HEK293 (cell line): ENCODE results near the gene SOX12.

Experiments
- CTCF ChIA-PET: fragments of 350-600 bp; formaldehyde crosslinking; extraction: SDS; loops from one replicate; lab custom pipeline; 2021; ENCODE audit warnings: antibody characterized with exemption; lab: Yijun Ruan, JAX
- POLR2A ChIA-PET: fragments of 300-600 bp; formaldehyde crosslinking; extraction: SDS; loops from one replicate; lab custom pipeline; 2020; ENCODE audit warnings: antibody characterized with exemption, inconsistent platforms; lab: Yijun Ruan, JAX
- H3K27ac ChIP-seq: fragments of 200-500 bp; sonication (Bioruptor generic); 2 replicates; pipeline ENCODE4 v1.5.1; 2014; ENCODE audit warnings: low read depth, low read length, control low read depth, inconsistent platforms; ENCODE audit errors: extremely low read depth
- H3K36me3 ChIP-seq, 2 experiments: fragments of 200-500 bp in 1 of 2; sonication (Bioruptor generic) in 1 of 2; 1 replicate in 1 of 2; 2 replicates in 1 of 2; pipeline ENCODE4 v1.5.1; 2014 to 2017; ENCODE audit warnings: inconsistent platforms in 2 of 2, low read length in 2 of 2; ENCODE audit not compliant: control insufficient read depth in 2 of 2, insufficient read depth in 1 of 2
- H3K4me1 ChIP-seq: fragments of 200-500 bp; sonication (Bioruptor generic); 2 replicates; pipeline ENCODE4 v1.5.1; 2014; ENCODE audit warnings: mild to moderate bottlenecking, low read length, inconsistent platforms; ENCODE audit not compliant: control insufficient read depth, insufficient read depth
- H3K4me3 ChIP-seq: 2 replicates; pipeline ENCODE4 v1.5.1; 2011; ENCODE audit warnings: low read depth, mild to moderate bottlenecking, control low read depth, low read length, moderate library complexity
- H3K9me3 ChIP-seq: fragments of 200-500 bp; sonication (Bioruptor generic); 2 replicates; pipeline ENCODE4 v1.5.1; 2014; ENCODE audit warnings: low read depth, low read length, inconsistent platforms; ENCODE audit not compliant: control insufficient read depth, insufficient read depth
- BCL11A ChIP-seq: fragments of 450-650 bp; formaldehyde crosslinking; IDR thresholded peaks from 2 replicates; pipeline ENCODE4 v1.5.1; 2016; ENCODE audit warnings: low read depth, missing biosample characterization, missing genetic modification characterization
- GFI1B ChIP-seq: fragments of 450-650 bp; formaldehyde crosslinking; IDR thresholded peaks from 2 replicates; pipeline ENCODE4 v1.5.1; 2016; ENCODE audit warnings: missing biosample characterization, missing genetic modification characterization
- HOXA7 ChIP-seq: sonication (generic); formaldehyde crosslinking; IDR thresholded peaks from 2 replicates; pipeline ENCODE4 v1.8.1; 2022; ENCODE audit warnings: missing genetic modification reagents, borderline replicate concordance
- KLF9 ChIP-seq: fragments of 450-650 bp; formaldehyde crosslinking; IDR thresholded peaks from 2 replicates; pipeline ENCODE4 v1.5.1; 2016; ENCODE audit warnings: missing biosample characterization, missing genetic modification characterization, low read depth
- OSR2 ChIP-seq: fragments of 450-650 bp; formaldehyde crosslinking; IDR thresholded peaks from 2 replicates; pipeline ENCODE4 v1.5.1; 2016; ENCODE audit warnings: missing biosample characterization, missing genetic modification characterization
- TCF7L2 ChIP-seq: IDR thresholded peaks from 2 replicates; pipeline ENCODE4 v1.6.1; 2011; ENCODE audit warnings: low read depth, mild to moderate bottlenecking, inconsistent platforms, low read length, moderate library complexity, borderline replicate concordance
- ZEB2 ChIP-seq: fragments of 450-650 bp; formaldehyde crosslinking; IDR thresholded peaks from 2 replicates; pipeline ENCODE4 v1.5.1; 2016; ENCODE audit warnings: missing biosample characterization, missing genetic modification characterization
- ZFP37 ChIP-seq: fragments of 450-650 bp; formaldehyde crosslinking; IDR thresholded peaks from 2 replicates; pipeline ENCODE4 v1.5.1; 2016; ENCODE audit warnings: missing biosample characterization, missing genetic modification characterization
- ZIC2 ChIP-seq: fragments of 450-650 bp; formaldehyde crosslinking; IDR thresholded peaks from 2 replicates; pipeline ENCODE4 v1.5.1; 2016; ENCODE audit warnings: missing biosample characterization, missing genetic modification characterization
- ZNF138 ChIP-seq: fragments of 450-650 bp; formaldehyde crosslinking; IDR thresholded peaks from 2 replicates; pipeline ENCODE4 v1.5.1; 2016; ENCODE audit warnings: missing biosample characterization, missing genetic modification characterization, borderline replicate concordance
- ZNF184 ChIP-seq: fragments of 450-650 bp; IDR thresholded peaks from 2 replicates; pipeline ENCODE4 v1.5.1; 2018; ENCODE audit warnings: missing biosample characterization, mild to moderate bottlenecking, missing genetic modification characterization
- ZNF2 ChIP-seq: fragments of 450-650 bp; formaldehyde crosslinking; IDR thresholded peaks from 2 replicates; pipeline ENCODE4 v1.5.1; 2016; ENCODE audit warnings: missing biosample characterization, missing genetic modification characterization
- ZNF341 ChIP-seq: fragments of 450-650 bp; formaldehyde crosslinking; IDR thresholded peaks from 2 replicates; pipeline ENCODE4; 2016; ENCODE audit warnings: low read depth, missing biosample characterization, missing genetic modification characterization
- ZNF366 ChIP-seq: fragments of 450-650 bp; formaldehyde crosslinking; conservative IDR thresholded peaks from 2 replicates; pipeline ENCODE4 v1.5.1; 2016; ENCODE audit warnings: missing biosample characterization, missing genetic modification characterization
- ZNF416 ChIP-seq: fragments of 450-650 bp; formaldehyde crosslinking; IDR thresholded peaks from 2 replicates; pipeline ENCODE4 v1.5.1; 2016; ENCODE audit warnings: missing biosample characterization, missing genetic modification characterization
- ZNF433 ChIP-seq: fragments of 450-650 bp; formaldehyde crosslinking; IDR thresholded peaks from 2 replicates; pipeline ENCODE4 v1.5.1; 2016; ENCODE audit warnings: missing biosample characterization, missing genetic modification characterization, low read depth
- ZNF571 ChIP-seq: fragments of 450-650 bp; formaldehyde crosslinking; IDR thresholded peaks from 2 replicates; pipeline ENCODE4 v1.5.0; 2017; ENCODE audit warnings: missing biosample characterization, missing genetic modification characterization
- ZNF621 ChIP-seq: fragments of 450-650 bp; formaldehyde crosslinking; IDR thresholded peaks from 2 replicates; pipeline ENCODE4 v1.5.1; 2017; ENCODE audit warnings: missing biosample characterization, missing genetic modification characterization
- ZNF624 ChIP-seq: fragments of 450-650 bp; formaldehyde crosslinking; IDR thresholded peaks from 2 replicates; pipeline ENCODE4 v1.5.1; 2017; ENCODE audit warnings: missing biosample characterization, missing genetic modification characterization
- ZNF629 ChIP-seq: fragments of 450-650 bp; formaldehyde crosslinking; IDR thresholded peaks from 2 replicates; pipeline ENCODE4 v1.5.1; 2017; ENCODE audit warnings: missing biosample characterization, missing genetic modification characterization
- ZNF692 ChIP-seq: fragments of 450-650 bp; formaldehyde crosslinking; IDR thresholded peaks from 2 replicates; pipeline ENCODE4 v1.5.1; 2016; ENCODE audit warnings: missing biosample characterization, missing genetic modification characterization
- ZNF791 ChIP-seq: fragments of 450-650 bp; formaldehyde crosslinking; IDR thresholded peaks from 2 replicates; pipeline ENCODE4 v1.5.1; 2016; ENCODE audit warnings: missing biosample characterization, missing genetic modification characterization
- ZNF830 ChIP-seq: fragments of 450-650 bp; IDR thresholded peaks from 2 replicates; pipeline ENCODE4 v1.5.0; 2018; ENCODE audit warnings: missing biosample characterization, missing genetic modification characterization, low read depth, mild to moderate bottlenecking, moderate library complexity
- ZSCAN30 ChIP-seq: fragments of 450-650 bp; IDR thresholded peaks from 2 replicates; pipeline ENCODE4 v1.5.1; 2018; ENCODE audit warnings: missing biosample characterization, mild to moderate bottlenecking, missing genetic modification characterization, moderate library complexity
- TF ChIP-seq, protein P1 (sequence below): fragments of 450-650 bp; formaldehyde crosslinking; IDR thresholded peaks from 2 replicates; pipeline ENCODE4 v1.5.1; 2017; ENCODE audit warnings: missing biosample characterization, missing genetic modification characterization

The SOX12 gene

DNA sequence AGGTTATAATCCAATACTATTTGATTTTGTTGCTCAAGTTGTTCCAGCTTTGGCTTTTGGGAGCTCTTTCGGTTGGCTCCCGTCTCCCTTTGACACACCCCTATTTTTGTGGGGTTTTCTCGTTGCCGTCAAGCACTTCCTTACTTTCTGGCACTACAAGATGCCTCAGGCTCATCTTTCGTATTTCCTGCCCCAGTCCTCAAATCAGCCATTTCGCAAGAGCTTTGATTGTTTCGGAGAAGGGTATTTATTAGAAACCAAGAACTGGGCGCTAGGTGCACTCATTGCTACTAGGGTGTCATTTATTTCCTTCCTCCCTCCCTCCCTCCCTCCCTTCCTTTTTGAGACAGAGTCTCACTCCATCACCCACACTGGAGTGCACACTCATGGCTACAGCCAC lies 13.3 kb upstream of the SOX12 start (continued):
- TF ChIP-seq ZIC2 (tag by site-specific recombination) = no peak

- POLR2A ChIA-PET = no interaction called here
- no peak for TF ChIP-seq ZSCAN30
- no peak for TF ChIP-seq GFI1B (tag by site-specific recombination)
- TF ChIP-seq ZNF138 (tag by site-specific recombination) = no peak
- no peak for TF ChIP-seq ZNF341
- TF ChIP-seq ZNF571 (tag by site-specific recombination) = no peak
- TF ChIP-seq ZNF692 (tag by site-specific recombination) = no peak
- no peak for TF ChIP-seq HOXA7 (CRISPR knock-in tag)
- TF ChIP-seq TCF7L2 = no peak
- no peak for TF ChIP-seq ZNF791 (tag by site-specific recombination)
- no peak for TF ChIP-seq ZNF621 (tag by site-specific recombination)
- no peak for TF ChIP-seq ZNF184 (tag by site-specific recombination)
- TF ChIP-seq ZFP37 = no peak
- Histone ChIP-seq H3K36me3 (no peaks in the 10 kb centered on the region), H3K27ac (no peak overlapping the region), H3K4me3 (no peak overlapping the region), H3K4me1 (peaks cover 6% of the 10 kb centered on the region), H3K9me3 (no peaks in the 10 kb centered on the region)
- CTCF ChIA-PET = interaction anchor here (1.7 kb wide), 1 partner anchor 18 kb away, joined by 8 read pairs; no protein-coding TSS in a partner anchor
Measured at GRCh38 chr20:312866-313265, 12.5 kb upstream of the SOX12 start.

- H3K36me3 ChIP-seq = no peaks in the 10 kb centered on the region
- no peaks in the 10 kb centered on the region for H3K9me3 ChIP-seq
- H3K4me3 ChIP-seq = no peak overlapping the region
- CTCF ChIA-PET = no interaction called here
- peaks cover 6% of the 10 kb centered on the region for H3K4me1 ChIP-seq
- TF ChIP-seq BCL11A = no peak
- TF ChIP-seq KLF9 (tag by site-specific recombination) = no peak
- no peak for TF ChIP-seq ZNF830 (tag by site-specific recombination)
- TF ChIP-seq ZNF433 (tag by site-specific recombination) = no peak
- no peak for TF ChIP-seq ZNF138 (tag by site-specific recombination)
- no peak overlapping the region for H3K27ac ChIP-seq
- POLR2A ChIA-PET = no interaction called here
Measured at GRCh38 chr20:313402-313801, 11.9 kb upstream of the SOX12 start.

GRCh38 chr20:313948-314347 lies 11.4 kb upstream of the SOX12 start:
- Histone ChIP-seq H3K36me3 (no peaks in the 10 kb centered on the region), H3K4me3 (no peak overlapping the region), H3K27ac (no peak overlapping the region), H3K9me3 (no peaks in the 10 kb centered on the region), H3K4me1 (peaks cover 6% of the 10 kb centered on the region)
- CTCF ChIA-PET = no interaction called here
- TF ChIP-seq, protein P1, sequence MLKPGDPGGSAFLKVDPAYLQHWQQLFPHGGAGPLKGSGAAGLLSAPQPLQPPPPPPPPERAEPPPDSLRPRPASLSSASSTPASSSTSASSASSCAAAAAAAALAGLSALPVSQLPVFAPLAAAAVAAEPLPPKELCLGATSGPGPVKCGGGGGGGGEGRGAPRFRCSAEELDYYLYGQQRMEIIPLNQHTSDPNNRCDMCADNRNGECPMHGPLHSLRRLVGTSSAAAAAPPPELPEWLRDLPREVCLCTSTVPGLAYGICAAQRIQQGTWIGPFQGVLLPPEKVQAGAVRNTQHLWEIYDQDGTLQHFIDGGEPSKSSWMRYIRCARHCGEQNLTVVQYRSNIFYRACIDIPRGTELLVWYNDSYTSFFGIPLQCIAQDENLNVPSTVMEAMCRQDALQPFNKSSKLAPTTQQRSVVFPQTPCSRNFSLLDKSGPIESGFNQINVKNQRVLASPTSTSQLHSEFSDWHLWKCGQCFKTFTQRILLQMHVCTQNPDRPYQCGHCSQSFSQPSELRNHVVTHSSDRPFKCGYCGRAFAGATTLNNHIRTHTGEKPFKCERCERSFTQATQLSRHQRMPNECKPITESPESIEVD = 0 out of 2 replicates have a peak, but pooled peaks have one; percentile 7
- no peak for TF ChIP-seq ZNF416
- TF ChIP-seq ZEB2 = peak; percentile 48; the same call in 1 of the 2 replicates
- TF ChIP-seq OSR2 = 0 out of 2 replicates have a peak, but pooled peaks have one; percentile 30
- peak; percentile 27; the same call in 1 of the 2 replicates for TF ChIP-seq ZNF366 (tag by site-specific recombination)
- TF ChIP-seq ZNF624 = no peak
- peak; percentile 26; the same call in 1 of the 2 replicates for TF ChIP-seq ZNF629 (tag by site-specific recombination)
- TF ChIP-seq ZNF2 = peak; percentile 84
- POLR2A ChIA-PET = no interaction called here
